ENCODE measurements around the gene C1orf35. TPM values are rescaled to one million over a fixed set of nuclear protein-coding genes. Genes with fewer than 3 reads are reported as not detected.

Gene C1orf35
- total and polyA plus RNA-seq, 12 donors, result 5.0 to 42.0 (median 15.7) TPM

DNA sequence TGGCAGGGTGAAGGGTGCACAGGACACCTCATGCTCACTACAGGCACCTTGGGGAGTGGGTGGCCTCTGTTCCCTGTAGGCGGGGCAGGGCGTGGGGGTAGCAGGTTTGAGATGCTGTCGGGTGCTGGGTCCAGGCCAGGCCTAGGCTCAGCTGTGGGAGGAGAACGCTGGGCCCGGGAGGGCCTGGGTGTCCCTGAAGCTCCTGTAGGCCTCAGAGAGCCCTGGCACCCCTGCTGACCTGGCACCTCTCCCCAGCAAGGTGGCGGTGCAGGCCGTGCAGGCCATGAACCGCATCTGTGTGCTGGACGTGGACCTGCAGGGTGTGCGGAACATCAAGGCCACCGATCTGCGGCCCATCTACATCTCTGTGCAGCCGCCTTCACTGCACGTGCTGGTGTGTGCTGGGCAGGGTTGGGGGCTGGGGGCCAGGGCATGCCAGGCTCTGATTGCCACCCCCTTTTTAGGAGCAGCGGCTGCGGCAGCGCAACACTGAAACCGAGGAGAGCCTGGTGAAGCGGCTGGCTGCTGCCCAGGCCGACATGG is 44.1 kb upstream of the C1orf35 start:
- H3K27ac ChIP-seq, result no peak overlapping the region
- TF ChIP-seq, protein P1, sequence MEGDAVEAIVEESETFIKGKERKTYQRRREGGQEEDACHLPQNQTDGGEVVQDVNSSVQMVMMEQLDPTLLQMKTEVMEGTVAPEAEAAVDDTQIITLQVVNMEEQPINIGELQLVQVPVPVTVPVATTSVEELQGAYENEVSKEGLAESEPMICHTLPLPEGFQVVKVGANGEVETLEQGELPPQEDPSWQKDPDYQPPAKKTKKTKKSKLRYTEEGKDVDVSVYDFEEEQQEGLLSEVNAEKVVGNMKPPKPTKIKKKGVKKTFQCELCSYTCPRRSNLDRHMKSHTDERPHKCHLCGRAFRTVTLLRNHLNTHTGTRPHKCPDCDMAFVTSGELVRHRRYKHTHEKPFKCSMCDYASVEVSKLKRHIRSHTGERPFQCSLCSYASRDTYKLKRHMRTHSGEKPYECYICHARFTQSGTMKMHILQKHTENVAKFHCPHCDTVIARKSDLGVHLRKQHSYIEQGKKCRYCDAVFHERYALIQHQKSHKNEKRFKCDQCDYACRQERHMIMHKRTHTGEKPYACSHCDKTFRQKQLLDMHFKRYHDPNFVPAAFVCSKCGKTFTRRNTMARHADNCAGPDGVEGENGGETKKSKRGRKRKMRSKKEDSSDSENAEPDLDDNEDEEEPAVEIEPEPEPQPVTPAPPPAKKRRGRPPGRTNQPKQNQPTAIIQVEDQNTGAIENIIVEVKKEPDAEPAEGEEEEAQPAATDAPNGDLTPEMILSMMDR (IDR thresholded peaks at IDR 0.05), result no peak
- no peak for TF ChIP-seq POLR2A (IDR thresholded peaks at IDR 0.05)
- H3K36me3 ChIP-seq (replicated peaks in 1 of 2), result peaks cover 0 to 27% of the 10 kb centered on the region in 2 donors
- H3K4me1 ChIP-seq (replicated peaks in 1 of 2), result peaks cover 6 to 42% of the 10 kb centered on the region in 2 donors
- WGBS, 4 donors, result 89 to 94% (median 92%) methylated on average over 3 to 20 of the region's 20 CpGs
- no peak overlapping the region for H3K4me3 ChIP-seq
- peak in 4 of 7 donors; percentile 15 to 39 (median 18) for DNase-seq
- H3K27me3 ChIP-seq, result no peaks in the 10 kb centered on the region
- intact Hi-C loops (cut with DNase I), result no loop called here
- H3K9me3 ChIP-seq (replicated peaks in 1 of 3), result no peaks in the 10 kb centered on the region

DNA sequence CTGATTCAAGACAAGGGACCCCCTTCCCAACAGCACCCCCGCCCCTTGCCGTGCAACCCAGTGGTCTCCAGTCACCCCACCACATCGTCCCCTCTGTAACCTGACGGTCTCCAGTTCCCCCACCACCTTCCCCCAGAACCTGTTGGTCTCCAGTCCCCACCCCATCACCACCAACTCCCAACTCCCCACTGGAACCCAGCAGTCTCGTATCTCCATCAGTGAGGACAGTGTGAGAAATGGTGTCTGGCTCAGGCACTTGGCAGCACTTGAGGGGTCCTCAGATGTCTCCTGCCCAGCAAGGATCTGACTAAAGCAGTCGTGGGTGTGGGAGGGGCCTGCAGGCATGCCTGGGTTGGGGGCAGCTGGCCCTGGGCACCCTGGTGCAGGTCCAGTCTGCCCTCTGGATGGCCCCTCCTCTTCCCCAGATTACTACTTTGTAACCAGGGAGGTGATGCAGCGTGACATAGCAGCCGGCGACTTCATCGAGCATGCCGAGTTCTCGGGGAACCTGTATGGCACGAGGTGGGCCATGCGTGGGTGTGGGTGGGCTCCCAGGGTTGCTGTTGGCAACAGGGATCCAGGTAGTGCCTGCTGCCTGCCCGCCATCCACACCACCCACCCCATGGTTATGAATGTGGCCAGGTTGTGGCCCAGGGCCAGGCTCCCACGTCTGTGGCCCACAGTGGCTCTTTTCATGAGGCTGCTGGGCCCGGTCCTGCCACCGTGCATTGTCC is 43.5 kb upstream of the C1orf35 start:
- peaks cover 8 to 48% of the 10 kb centered on the region in 2 donors for H3K4me1 ChIP-seq (replicated peaks in 1 of 2)
- H3K27ac ChIP-seq, result no peak overlapping the region
- peak in 4 of 7 donors; percentile 9 to 50 (median 20) for DNase-seq
- no peaks in the 10 kb centered on the region for H3K27me3 ChIP-seq
- TF ChIP-seq, protein P1 (IDR thresholded peaks at IDR 0.05), result no peak
- TF ChIP-seq POLR2A (IDR thresholded peaks at IDR 0.05), result no peak
- H3K9me3 ChIP-seq (replicated peaks in 1 of 3), result no peaks in the 10 kb centered on the region
- H3K4me3 ChIP-seq, result no peak overlapping the region
- H3K36me3 ChIP-seq (replicated peaks in 1 of 2), result peaks cover 0 to 30% of the 10 kb centered on the region in 2 donors
- 90 to 94% (median 91%) methylated on average over 5 to 18 of the region's 18 CpGs for WGBS, 4 donors
- intact Hi-C loops (cut with DNase I), result no loop called here

DNA sequence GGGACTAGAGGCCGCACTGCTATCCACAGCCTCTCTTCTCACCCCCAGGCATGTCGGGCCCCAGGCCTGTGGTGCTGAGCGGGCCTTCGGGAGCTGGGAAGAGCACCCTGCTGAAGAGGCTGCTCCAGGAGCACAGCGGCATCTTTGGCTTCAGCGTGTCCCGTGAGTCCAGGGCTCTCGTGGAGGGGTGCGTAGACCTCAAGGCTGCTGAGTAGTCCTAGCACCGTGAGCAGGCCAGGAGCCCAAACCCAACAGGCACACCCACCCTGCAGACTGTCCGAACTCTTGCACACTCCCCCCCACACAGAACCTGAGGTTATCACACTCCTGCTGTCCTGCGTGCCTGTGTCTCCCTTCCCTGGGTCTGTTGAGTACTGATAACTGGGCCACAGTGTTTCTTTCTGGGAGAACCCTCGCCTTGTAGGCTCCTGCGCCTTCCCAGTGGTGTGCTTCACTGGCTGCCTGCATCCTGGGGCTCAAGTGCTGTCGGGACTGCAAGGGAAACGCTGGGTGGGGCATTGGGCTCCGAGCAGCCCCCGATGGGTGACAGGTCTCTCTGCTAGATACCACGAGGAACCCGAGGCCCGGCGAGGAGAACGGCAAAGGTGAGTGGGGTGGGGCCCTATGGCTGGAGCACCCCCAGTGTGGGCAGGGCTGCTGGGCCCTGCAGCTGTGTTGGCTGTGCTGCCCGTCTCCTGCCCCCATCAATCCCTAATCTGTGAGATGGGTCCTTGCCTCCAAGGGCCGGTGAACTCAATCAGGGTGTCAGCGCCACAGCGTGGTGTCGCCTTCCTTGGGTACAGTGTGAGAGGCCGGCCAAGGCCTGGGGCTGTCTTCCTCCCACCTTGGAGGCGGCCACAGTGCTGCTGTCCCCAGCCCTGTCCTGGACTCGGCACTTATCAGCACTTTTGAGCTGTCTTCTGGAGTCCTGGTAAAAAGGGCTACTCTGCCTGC is 42.6 kb upstream of the C1orf35 start:
- H3K4me1 ChIP-seq (replicated peaks in 1 of 2), result peaks cover 9 to 52% of the 10 kb centered on the region in 2 donors
- peaks cover 0 to 30% of the 10 kb centered on the region in 2 donors for H3K36me3 ChIP-seq (replicated peaks in 1 of 2)
- no peak overlapping the region for H3K4me3 ChIP-seq
- no peak overlapping the region for H3K27ac ChIP-seq
- DNase-seq, result peak in 3 of 7 donors; percentile 10 to 48 (median 25)
- H3K27me3 ChIP-seq, result no peaks in the 10 kb centered on the region
- no peaks in the 10 kb centered on the region for H3K9me3 ChIP-seq (replicated peaks in 1 of 3)
- WGBS, 4 donors, result 87 to 93% (median 90%) methylated on average over 18 to 31 of the region's 31 CpGs
- TF ChIP-seq, protein P1 (IDR thresholded peaks at IDR 0.05), result no peak
- TF ChIP-seq POLR2A (IDR thresholded peaks at IDR 0.05), result no peak
- intact Hi-C loops (cut with DNase I), result no loop called here

DNA sequence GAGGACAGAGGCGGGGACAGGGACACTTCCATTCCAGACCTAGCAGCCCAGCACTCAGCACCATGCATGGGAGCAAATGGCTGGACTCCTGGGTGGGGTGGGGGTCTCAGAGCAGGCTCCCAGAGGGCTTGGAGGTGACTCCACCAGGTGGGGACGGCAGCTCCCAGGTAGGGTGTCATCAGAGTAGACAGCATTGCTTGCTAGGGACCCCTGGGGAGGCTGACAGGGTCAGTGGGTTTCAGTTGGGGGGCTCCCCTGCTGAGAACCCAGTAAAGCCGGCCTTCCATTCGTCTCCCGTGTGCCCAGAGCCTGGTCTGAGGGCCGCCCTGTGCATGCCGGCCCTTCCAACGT is 41.8 kb upstream of the C1orf35 start:
- Histone ChIP-seq H3K27ac (no peak overlapping the region), H3K9me3 (replicated peaks in 1 of 3) (no peaks in the 10 kb centered on the region), H3K27me3 (no peaks in the 10 kb centered on the region), H3K4me1 (replicated peaks in 1 of 2) (peaks cover 10 to 45% of the 10 kb centered on the region in 2 donors), H3K4me3 (no peak overlapping the region), H3K36me3 (replicated peaks in 1 of 2) (peaks cover 0 to 30% of the 10 kb centered on the region in 2 donors)
- peak in 3 of 7 donors; percentile 8 to 45 (median 16) for DNase-seq
- no peak for TF ChIP-seq POLR2A (IDR thresholded peaks at IDR 0.05)
- TF ChIP-seq, protein P1 (IDR thresholded peaks at IDR 0.05), result no peak
- 66 to 90% (median 80%) methylated on average over 4 to 8 of the region's 8 CpGs; no CpG with 5 or more reads in 1 of the 4 donors for WGBS, 4 donors
- intact Hi-C loops (cut with DNase I), result no loop called here

Measured in adrenal gland (tissue), 12 donors.